ENCODE data around the gene PMPCA. TPM values are rescaled to one million over a fixed set of nuclear protein-coding genes. Genes with fewer than 3 reads are reported as not detected.

Gene PMPCA, protein sequence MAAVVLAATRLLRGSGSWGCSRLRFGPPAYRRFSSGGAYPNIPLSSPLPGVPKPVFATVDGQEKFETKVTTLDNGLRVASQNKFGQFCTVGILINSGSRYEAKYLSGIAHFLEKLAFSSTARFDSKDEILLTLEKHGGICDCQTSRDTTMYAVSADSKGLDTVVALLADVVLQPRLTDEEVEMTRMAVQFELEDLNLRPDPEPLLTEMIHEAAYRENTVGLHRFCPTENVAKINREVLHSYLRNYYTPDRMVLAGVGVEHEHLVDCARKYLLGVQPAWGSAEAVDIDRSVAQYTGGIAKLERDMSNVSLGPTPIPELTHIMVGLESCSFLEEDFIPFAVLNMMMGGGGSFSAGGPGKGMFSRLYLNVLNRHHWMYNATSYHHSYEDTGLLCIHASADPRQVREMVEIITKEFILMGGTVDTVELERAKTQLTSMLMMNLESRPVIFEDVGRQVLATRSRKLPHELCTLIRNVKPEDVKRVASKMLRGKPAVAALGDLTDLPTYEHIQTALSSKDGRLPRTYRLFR
- 100 to 1,000 TPM in 1 of 2 donors, 10 to 100 TPM in 1; 89.7 to 123 TPM for total RNA-seq

GRCh38 chr9:136410500-136411287, at the start of gene PMPCA, which contains the start of gene ENTR1:
Gene PMPCA (plus strand): TSS chr9:136410658. CDS start chr9:136410669, 11 bp downstream.
Gene ENTR1 (minus strand): TSS chr9:136410614. CDS start chr9:136410397, 217 bp downstream.
- H3K4me1 Mint-ChIP-seq = peaks cover 26% of the 10 kb centered on the region

GRCh38 chr9:136361047-136361753, 49.3 kb upstream of the PMPCA start:
- H3K9me3 Mint-ChIP-seq = no peaks in the 10 kb centered on the region
- no peak for ATAC-seq (replicated peaks)
- H3K4me1 Mint-ChIP-seq = no peaks in the 10 kb centered on the region
- peaks cover 7% of the 10 kb centered on the region for H3K36me3 Mint-ChIP-seq (ENCODE audit: low read depth)
- H3K4me3 Mint-ChIP-seq = no peak overlapping the region
- H3K27ac Mint-ChIP-seq = no peak overlapping the region
- no peaks in the 10 kb centered on the region for H3K27me3 Mint-ChIP-seq

More at GRCh38 chr9:136410500-136411287, at the start of gene PMPCA, which contains the start of gene ENTR1:
- Mint-ChIP-seq H3K9me3 (no peaks in the 10 kb centered on the region), H3K4me3 (peak within 1 kb of the TSS; percentile 89), H3K27me3 (no peaks in the 10 kb centered on the region), H3K36me3 (ENCODE audit: low read depth) (peaks cover 93% of the 10 kb centered on the region), H3K27ac (peak within 1 kb of the TSS; percentile 81)
- ATAC-seq (replicated peaks) = peak; percentile 79

DNA sequence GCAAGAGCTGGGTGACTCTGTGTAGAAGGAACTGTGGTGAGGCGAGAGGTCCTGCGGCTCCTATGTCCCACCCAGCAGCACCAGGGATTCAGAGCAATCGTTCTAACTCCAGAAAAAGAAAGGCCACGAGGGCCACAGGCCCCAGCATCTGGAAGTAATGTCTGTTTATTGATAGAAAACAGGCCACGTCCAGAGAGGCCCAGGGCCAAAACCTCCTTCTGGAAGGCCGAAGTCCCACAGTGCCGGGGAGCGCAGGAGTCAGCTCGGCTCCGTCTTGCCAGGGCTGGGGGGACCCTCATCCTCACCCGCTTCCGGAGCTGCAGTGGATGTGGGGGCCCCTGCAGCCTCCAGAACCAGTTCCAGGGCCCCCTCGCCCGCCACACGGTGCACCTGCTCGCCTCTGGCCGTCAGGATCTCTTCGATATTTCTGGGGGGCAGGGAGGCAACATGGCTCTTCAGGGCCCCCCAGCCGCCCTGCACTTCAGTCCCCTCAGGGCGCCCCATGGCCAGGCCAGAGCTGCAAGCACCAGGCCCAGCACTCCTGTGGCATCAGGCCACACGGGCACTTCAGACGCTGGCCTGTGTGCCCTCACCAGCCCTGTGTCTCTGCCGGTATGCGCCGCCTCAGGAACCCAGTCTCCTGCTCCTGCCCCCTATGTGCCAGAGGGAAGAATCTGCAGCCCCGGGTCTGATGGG, 48.6 kb upstream of the PMPCA start:
- no peaks in the 10 kb centered on the region for H3K4me1 Mint-ChIP-seq
- H3K27me3 Mint-ChIP-seq = no peaks in the 10 kb centered on the region
- H3K4me3 Mint-ChIP-seq = no peak overlapping the region
- H3K9me3 Mint-ChIP-seq = no peaks in the 10 kb centered on the region
- H3K27ac Mint-ChIP-seq = no peak overlapping the region
- ATAC-seq (replicated peaks) = no peak
- peaks cover 7% of the 10 kb centered on the region for H3K36me3 Mint-ChIP-seq (ENCODE audit: low read depth)

GRCh38 chr9:136362450-136362784, 48.0 kb upstream of the PMPCA start:
- Mint-ChIP-seq H3K27ac (peak overlapping the region; percentile 78), H3K36me3 (ENCODE audit: low read depth) (peaks cover 7% of the 10 kb centered on the region), H3K4me3 (no peak overlapping the region)

GRCh38 chr9:136363106-136363948, 47.1 kb upstream of the PMPCA start, which contains the start of gene DNLZ:
Gene DNLZ (minus strand): TSS chr9:136363744. CDS start chr9:136363714, 30 bp downstream.
- H3K27me3 Mint-ChIP-seq = no peaks in the 10 kb centered on the region

More at GRCh38 chr9:136362450-136362784, 48.0 kb upstream of the PMPCA start:
- H3K4me1 Mint-ChIP-seq = no peaks in the 10 kb centered on the region
- ATAC-seq (replicated peaks) = no peak
- no peaks in the 10 kb centered on the region for H3K27me3 Mint-ChIP-seq
- H3K9me3 Mint-ChIP-seq = no peaks in the 10 kb centered on the region

DNA sequence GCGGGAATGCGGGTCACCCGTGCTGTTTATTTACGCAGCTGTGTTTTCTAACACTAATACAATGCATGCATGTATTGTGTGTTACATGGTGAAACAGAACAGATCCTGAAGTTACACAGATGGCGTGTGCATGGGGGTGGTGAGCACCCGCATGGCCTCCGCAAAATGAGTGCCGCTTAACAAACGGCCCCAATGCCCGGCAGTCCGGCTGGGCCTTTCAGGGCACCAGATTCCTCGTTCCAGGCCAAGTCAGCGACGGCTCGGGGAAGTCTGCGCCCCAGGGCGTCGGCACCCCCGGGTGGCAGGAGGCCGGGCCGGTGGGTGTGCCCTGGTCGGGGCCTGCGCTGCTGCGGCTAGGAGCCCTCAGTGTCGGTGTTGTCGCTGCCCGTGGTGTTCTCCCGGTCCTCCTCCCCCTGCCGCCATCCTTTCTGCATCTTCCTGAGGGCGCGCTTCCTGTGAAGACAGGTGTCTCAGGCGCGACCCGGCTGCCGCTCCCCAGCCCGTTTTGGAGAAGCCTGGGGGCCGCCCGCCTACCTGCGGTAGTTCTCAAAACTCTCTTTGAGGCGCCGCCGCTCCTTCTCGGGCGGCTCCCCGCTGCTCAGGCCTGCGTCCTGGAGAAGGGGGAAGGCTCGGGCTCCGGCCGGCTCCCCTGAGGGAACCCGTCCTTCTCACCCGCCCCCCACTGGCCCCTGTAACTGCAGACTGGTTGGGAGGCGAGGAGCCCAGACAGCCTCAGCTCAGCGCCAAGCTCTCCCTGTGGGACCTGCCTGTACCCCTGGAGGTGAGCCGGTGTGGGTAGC, 46.3 kb upstream of the PMPCA start:
- Mint-ChIP-seq H3K27me3 (no peaks in the 10 kb centered on the region), H3K27ac (no peak overlapping the region), H3K4me3 (peak overlapping the region; percentile 19), H3K9me3 (no peaks in the 10 kb centered on the region), H3K4me1 (no peaks in the 10 kb centered on the region), H3K36me3 (ENCODE audit: low read depth) (peaks cover 7% of the 10 kb centered on the region)
- ATAC-seq (replicated peaks) = no peak

More at GRCh38 chr9:136363106-136363948, 47.1 kb upstream of the PMPCA start, which contains the start of gene DNLZ:
- peak; percentile 92 for ATAC-seq (replicated peaks)
- Mint-ChIP-seq H3K36me3 (ENCODE audit: low read depth) (peaks cover 7% of the 10 kb centered on the region), H3K4me3 (peak within 1 kb of the TSS; percentile 52), H3K4me1 (no peaks in the 10 kb centered on the region), H3K27ac (peak within 1 kb of the TSS; percentile 78), H3K9me3 (no peaks in the 10 kb centered on the region)

DNA sequence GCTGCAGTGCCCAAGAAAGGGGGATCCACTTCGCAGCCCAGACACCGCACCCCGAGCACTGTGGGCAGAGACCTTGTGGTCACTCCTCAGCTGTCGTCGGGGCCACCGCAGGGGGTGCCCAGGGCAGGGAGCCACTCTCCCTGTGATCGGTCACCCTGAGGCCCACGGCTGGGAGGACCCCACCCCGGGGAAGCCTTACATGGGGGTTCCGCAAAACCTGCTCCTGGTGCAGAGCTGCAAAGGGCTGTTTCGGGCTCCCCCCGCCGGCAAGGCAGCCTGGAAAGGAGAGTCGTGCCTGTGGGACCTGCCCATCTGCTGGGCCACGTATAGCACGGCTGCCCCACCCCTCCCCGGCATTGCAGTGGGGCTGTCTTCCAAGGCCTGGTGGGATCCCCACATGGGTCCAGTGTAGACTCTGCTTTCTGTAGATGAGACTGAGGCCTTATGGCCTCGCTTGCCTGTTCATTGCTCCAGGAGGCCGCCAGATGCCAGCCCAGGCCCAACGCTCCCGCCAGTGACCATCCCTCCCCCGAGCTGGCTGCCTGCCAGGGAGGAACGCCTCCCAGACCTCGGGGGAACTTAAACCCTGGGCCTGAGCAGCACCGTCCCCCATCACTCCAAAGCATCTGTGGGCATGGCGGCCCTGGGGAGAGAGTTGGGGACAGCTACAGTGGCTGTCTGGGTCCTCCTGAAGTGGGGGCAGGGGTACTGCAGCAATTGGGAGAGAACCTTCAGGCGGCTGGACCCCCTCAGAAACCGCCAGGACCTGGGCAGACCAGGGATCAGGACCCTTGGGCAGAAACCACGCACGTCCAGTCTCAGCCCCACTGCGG, 45.3 kb upstream of the PMPCA start:
- Mint-ChIP-seq H3K27me3 (no peaks in the 10 kb centered on the region), H3K4me3 (no peak overlapping the region), H3K9me3 (no peaks in the 10 kb centered on the region), H3K36me3 (ENCODE audit: low read depth) (peaks cover 7% of the 10 kb centered on the region), H3K27ac (no peak overlapping the region), H3K4me1 (no peaks in the 10 kb centered on the region)
- ATAC-seq (replicated peaks) = no peak

DNA sequence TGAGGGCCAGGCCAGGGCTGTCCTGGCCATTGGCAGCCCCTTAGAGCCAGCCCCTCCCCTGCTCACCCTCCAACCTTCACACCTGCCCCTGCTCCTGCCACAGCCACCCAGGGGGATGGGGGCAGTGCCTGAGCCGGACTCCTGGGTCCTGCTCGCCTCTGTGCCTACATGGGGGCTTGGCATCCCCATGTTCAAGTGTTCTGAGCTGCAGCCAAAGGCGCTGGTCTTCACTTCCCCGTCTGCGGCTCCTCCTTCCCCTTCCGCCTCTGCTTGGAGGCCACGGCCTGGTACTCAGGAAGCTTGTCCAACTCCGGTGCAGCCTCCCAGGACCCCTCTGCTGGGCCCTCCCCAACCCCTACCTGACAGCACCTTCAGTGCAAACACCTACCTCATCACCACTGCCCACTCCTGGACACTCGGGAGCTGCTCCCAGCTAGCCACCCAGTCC, 44.7 kb upstream of the PMPCA start:
- no peaks in the 10 kb centered on the region for H3K4me1 Mint-ChIP-seq
- H3K27me3 Mint-ChIP-seq = no peaks in the 10 kb centered on the region
- no peak overlapping the region for H3K27ac Mint-ChIP-seq
- ATAC-seq (replicated peaks) = no peak
- H3K36me3 Mint-ChIP-seq (ENCODE audit: low read depth) = peaks cover 7% of the 10 kb centered on the region
- H3K9me3 Mint-ChIP-seq = no peaks in the 10 kb centered on the region
- H3K4me3 Mint-ChIP-seq = no peak overlapping the region

- no peaks in the 10 kb centered on the region for H3K4me1 Mint-ChIP-seq
- H3K9me3 Mint-ChIP-seq = no peaks in the 10 kb centered on the region
- H3K36me3 Mint-ChIP-seq (ENCODE audit: low read depth) = peaks cover 7% of the 10 kb centered on the region
- no peak overlapping the region for H3K4me3 Mint-ChIP-seq
- no peaks in the 10 kb centered on the region for H3K27me3 Mint-ChIP-seq
- ATAC-seq (replicated peaks) = no peak
- H3K27ac Mint-ChIP-seq = no peak overlapping the region
Observed at GRCh38 chr9:136366826-136367225, 43.6 kb upstream of the PMPCA start.

DNA sequence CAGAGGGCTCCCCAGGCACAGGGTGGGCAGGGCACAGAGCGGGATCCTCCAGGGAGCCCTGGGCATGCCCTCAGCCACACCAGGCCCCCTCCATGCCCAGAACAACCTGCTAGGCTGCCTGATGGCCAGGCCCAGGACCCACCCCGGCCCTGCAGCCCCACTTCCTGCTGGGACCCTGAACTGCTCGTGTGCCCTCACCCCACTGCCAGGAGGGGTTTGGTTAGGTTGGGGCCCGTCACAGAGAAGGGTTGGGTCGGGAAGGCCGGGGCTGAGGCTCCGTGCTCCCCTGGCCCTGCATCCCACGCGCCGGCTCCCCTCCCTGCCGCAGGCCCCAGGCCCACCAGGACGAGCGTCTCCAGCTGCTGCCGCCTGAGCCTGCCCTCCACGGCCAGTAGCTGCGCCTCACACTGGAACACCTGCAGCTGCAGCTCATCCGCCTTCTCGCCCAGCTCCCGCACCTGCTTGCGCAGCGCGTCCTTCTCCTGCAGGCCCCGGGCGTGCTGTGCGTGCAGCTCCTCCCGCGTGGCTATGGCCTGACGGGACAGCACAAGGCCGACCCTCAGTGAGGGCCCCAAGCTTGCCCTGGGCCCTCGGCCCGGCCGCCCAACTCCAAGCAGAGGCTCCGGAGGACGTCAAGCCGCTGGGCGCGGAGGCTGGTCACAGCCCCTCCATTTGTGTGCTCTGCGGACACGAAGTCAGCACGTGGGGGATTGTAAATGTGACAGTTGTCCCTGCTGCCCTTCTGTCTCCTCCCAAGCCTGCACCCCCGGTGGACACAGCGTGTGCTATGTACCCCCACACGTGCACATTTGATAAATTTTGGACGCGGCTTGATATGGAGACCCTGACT, 42.9 kb upstream of the PMPCA start:
- Mint-ChIP-seq H3K4me1 (no peaks in the 10 kb centered on the region), H3K27ac (no peak overlapping the region), H3K36me3 (ENCODE audit: low read depth) (peaks cover 6% of the 10 kb centered on the region), H3K9me3 (no peaks in the 10 kb centered on the region), H3K27me3 (no peaks in the 10 kb centered on the region), H3K4me3 (no peak overlapping the region)
- no peak for ATAC-seq (replicated peaks)

GRCh38 chr9:136368190-136368589, 42.3 kb upstream of the PMPCA start:
- Mint-ChIP-seq H3K27me3 (no peaks in the 10 kb centered on the region), H3K27ac (no peak overlapping the region), H3K9me3 (no peaks in the 10 kb centered on the region), H3K36me3 (ENCODE audit: low read depth) (no peaks in the 10 kb centered on the region), H3K4me3 (no peak overlapping the region), H3K4me1 (no peaks in the 10 kb centered on the region)
- no peak for ATAC-seq (replicated peaks)

Measured in activated T-helper 17 cell treated with anti-CD3 and anti-CD28 coated beads, Interleukin-2, amount 50 U/mL, for 72 hours (primary cell).